Measurements from ENCODE around the gene PKP2. TPM values are rescaled to one million over a fixed set of nuclear protein-coding genes. Genes with fewer than 3 reads are reported as not detected.

PKP2 gene
- total and polyA plus RNA-seq, 11 donors: 111 to 576 (median 368) TPM

DNA sequence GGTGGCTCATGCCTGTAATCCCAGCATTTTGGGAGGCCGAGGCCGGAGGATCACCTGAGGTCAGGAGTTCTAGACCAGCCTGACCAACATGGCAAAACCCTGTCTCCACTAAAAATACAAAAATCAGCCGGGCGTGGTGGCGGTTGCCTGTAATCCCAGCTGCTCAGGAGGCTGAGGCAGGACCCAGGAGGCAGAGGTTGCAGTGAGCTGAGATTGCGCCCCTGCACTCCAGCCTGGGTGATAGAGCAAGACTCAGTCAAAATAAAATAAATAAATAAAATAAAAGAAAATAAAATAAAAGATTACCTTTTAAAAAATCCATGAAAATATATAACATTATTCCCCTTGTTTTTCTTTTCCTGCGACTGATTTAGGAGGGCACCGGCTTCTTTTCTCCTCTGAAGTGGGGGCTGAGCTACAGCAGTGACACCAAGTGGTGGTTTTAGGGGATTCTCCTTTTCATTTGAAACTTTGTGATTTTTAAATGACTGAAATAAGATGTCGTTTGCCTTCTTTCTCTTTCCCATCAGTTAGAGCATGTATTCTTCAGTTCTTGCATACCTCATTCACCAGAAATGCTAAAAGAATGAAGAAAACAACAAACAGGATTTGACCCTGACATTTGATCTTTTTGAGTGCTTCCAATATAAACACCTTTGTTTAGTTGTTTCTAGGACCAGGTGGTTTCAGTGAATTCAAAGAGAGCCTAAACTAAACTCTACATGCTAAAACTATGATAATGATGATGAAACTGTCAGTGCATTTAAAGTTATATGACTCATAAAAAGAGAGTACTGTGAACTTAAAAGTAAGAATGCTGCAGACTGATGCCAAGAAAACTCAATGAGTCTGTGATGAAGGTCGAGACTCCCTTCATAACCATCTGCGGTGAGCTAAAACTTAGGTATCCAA, 22.6 kb upstream of the PKP2 start:
- H3K36me3 ChIP-seq: no peaks in the 10 kb centered on the region
- TF ChIP-seq, protein P1, sequence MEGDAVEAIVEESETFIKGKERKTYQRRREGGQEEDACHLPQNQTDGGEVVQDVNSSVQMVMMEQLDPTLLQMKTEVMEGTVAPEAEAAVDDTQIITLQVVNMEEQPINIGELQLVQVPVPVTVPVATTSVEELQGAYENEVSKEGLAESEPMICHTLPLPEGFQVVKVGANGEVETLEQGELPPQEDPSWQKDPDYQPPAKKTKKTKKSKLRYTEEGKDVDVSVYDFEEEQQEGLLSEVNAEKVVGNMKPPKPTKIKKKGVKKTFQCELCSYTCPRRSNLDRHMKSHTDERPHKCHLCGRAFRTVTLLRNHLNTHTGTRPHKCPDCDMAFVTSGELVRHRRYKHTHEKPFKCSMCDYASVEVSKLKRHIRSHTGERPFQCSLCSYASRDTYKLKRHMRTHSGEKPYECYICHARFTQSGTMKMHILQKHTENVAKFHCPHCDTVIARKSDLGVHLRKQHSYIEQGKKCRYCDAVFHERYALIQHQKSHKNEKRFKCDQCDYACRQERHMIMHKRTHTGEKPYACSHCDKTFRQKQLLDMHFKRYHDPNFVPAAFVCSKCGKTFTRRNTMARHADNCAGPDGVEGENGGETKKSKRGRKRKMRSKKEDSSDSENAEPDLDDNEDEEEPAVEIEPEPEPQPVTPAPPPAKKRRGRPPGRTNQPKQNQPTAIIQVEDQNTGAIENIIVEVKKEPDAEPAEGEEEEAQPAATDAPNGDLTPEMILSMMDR (IDR thresholded peaks at IDR 0.05): peak in 11 of 12 donors; percentile 34 to 65 (median 51)
- no peak for TF ChIP-seq POLR2A (IDR thresholded peaks at IDR 0.05)
- DNase-seq (no peak), ATAC-seq (peak in 3 of 4 donors; percentile 50 to 73 (median 71))
- no peak overlapping the region for H3K27ac ChIP-seq
- 51 to 58% (median 55%) methylated on average over 11 of the region's 11 CpGs for WGBS, 4 donors
- intact Hi-C loops (cut with DNase I): loop anchor here in 9 of 10 donors (1.0 to 10.0 kb wide), 4 partner anchors 114 to 163 kb away; partner anchors contain the start of gene YARS2 (in 4 of the 9)
- H3K4me3 ChIP-seq: no peak overlapping the region
- no peaks in the 10 kb centered on the region for H3K9me3 ChIP-seq
- H3K4me1 ChIP-seq: no peaks in the 10 kb centered on the region
- H3K27me3 ChIP-seq: no peaks in the 10 kb centered on the region

DNA sequence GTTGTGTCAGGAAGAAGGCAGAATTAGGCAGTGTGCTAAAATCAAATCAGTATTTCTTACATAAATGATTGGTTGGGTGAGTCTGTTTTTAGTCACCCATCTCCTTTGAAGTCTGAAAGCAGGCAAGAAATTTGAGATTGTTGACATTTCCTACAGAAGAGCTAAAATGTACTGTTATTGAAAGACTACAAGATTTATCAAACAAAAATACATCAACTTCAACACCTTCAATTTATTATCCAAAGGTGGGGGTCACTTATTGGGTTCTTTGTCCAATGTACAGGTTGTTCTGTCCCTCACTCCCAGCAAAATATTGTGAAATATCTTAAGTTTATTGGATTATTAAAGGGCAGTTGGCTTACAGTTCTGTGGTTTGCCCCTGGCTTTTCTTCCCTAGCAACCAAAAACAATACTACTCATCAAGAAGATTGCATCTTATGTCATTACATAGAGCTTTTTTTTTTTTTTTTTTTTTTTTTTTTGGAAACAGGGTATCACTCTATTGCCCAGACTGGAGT, 20.6 kb upstream of the PKP2 start:
- TF ChIP-seq, protein P1 (IDR thresholded peaks at IDR 0.05): no peak
- TF ChIP-seq POLR2A (IDR thresholded peaks at IDR 0.05): no peak
- Histone ChIP-seq H3K27ac (no peak overlapping the region), H3K9me3 (no peaks in the 10 kb centered on the region), H3K4me3 (no peak overlapping the region), H3K27me3 (no peaks in the 10 kb centered on the region), H3K4me1 (no peaks in the 10 kb centered on the region), H3K36me3 (no peaks in the 10 kb centered on the region)
- DNase-seq: no peak
- intact Hi-C loops (cut with DNase I): loop anchor here in 5 of 10 donors (5.0 to 10.0 kb wide), 2 partner anchors 112 to 160 kb away; partner anchors contain the start of gene YARS2 (in 4 of the 5)
- no peak for ATAC-seq

DNA sequence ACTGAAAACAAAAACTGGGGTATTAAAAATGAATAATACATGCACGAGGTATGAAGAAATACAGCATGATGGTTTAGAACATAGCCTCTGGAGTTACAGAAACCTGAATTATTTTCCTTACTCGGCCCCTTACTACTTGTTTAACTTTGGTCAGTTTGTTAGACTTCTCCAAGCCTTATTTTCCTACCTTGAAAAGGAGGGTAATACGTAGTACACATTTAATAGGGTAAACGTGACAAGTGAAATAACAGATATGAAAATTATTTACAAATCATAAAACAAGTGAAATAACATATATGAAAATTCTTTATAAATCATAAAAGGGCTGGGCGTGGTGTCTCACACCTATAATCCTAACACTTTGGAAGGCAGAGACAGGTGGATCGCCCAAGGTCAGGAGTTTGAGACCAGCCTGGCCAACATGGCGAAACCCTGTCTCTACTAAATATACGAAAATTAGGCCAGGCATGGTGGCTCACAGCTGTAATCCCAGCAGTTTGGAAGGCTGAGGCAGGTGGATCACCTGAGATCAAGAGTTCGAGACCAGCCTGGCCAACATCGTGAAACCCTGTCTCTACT, 11.4 kb upstream of the PKP2 start:
- intact Hi-C loops (cut with DNase I): no loop called here
- Histone ChIP-seq H3K9me3 (no peaks in the 10 kb centered on the region), H3K36me3 (no peaks in the 10 kb centered on the region), H3K27ac (no peak overlapping the region), H3K4me1 (peaks cover 0 to under 1% (median 0%) of the 10 kb centered on the region in 12 donors), H3K27me3 (no peaks in the 10 kb centered on the region), H3K4me3 (no peak overlapping the region)
- ATAC-seq (no peak), DNase-seq (no peak)
- 81 to 91% (median 84%) methylated on average over 10 of the region's 10 CpGs for WGBS, 4 donors
- TF ChIP-seq, protein P1 (IDR thresholded peaks at IDR 0.05): no peak
- no peak for TF ChIP-seq POLR2A (IDR thresholded peaks at IDR 0.05)

DNA sequence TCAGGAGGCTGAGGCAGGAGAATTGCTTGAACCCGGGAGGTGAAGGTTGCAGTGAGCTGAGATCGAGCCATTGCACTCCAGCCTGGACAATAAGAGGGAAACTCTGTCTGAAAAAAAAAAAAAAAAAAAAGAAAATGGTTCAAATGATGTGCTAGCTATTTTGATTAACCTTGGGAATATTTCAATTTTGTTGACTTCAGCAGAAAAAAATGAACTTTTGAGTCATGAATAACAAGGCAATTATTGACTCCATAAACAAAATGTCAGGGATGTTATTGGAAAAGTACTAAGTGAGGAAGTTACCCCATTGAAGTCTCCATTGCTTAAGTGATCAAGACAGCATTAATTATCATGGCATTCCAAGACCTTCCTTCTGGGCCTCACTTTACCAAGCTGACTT, 10.6 kb upstream of the PKP2 start:
- Histone ChIP-seq H3K4me1 (peaks cover 0 to 4% (median 0%) of the 10 kb centered on the region in 12 donors), H3K27ac (no peak overlapping the region), H3K4me3 (no peak overlapping the region), H3K27me3 (no peaks in the 10 kb centered on the region), H3K36me3 (no peaks in the 10 kb centered on the region), H3K9me3 (no peaks in the 10 kb centered on the region)
- TF ChIP-seq, protein P1 (IDR thresholded peaks at IDR 0.05): no peak
- TF ChIP-seq POLR2A (IDR thresholded peaks at IDR 0.05): no peak
- ATAC-seq: no peak
- intact Hi-C loops (cut with DNase I): no loop called here
- WGBS, 4 donors: 70 to 94% (median 87%) methylated on average over 2 of the region's 2 CpGs
- no peak for DNase-seq
